H9 (cell line): ENCODE measurements around the gene AP2S1. TPM values are rescaled to one million over a fixed set of nuclear protein-coding genes. Genes with fewer than 3 reads are reported as not detected.

Source experiments
- DNase-seq: peaks from one replicate; pipeline ENCODE4 v3.0.0-alpha.2; 2017
- H2AFZ ChIP-seq: one replicate; pipeline ENCODE4 v1.6.1; 2013; ENCODE audit warnings: mild to moderate bottlenecking, low read length, control low read depth, moderate library complexity
- H2AK5ac ChIP-seq: 2 replicates; pipeline ENCODE4 v1.6.1; 2013; ENCODE audit warnings: low read length, control low read depth, mixed read lengths; ENCODE audit not compliant: insufficient read length
- H2BK120ac ChIP-seq: one replicate; pipeline ENCODE4 v1.6.1; 2013; ENCODE audit warnings: low read depth, mild to moderate bottlenecking, low read length, control low read depth, inconsistent platforms; ENCODE audit not compliant: poor library complexity, severe bottlenecking
- H2BK12ac ChIP-seq: 2 replicates; pipeline ENCODE4 v1.6.1; 2013; ENCODE audit warnings: low read length, control low read depth, mixed read lengths, low read depth; ENCODE audit not compliant: insufficient read length
- H2BK15ac ChIP-seq: 2 replicates; pipeline ENCODE4 v1.6.1; 2013; ENCODE audit warnings: low read depth, low read length, control low read depth
- H2BK20ac ChIP-seq: one replicate; pipeline ENCODE4 v1.6.1; 2013; ENCODE audit warnings: low read depth, mild to moderate bottlenecking, low read length, control low read depth, inconsistent platforms; ENCODE audit not compliant: poor library complexity, severe bottlenecking
- H2BK5ac ChIP-seq: 2 replicates; pipeline ENCODE4 v1.6.1; 2013; ENCODE audit warnings: low read length, control low read depth, mixed read lengths; ENCODE audit not compliant: insufficient read length
- H3K14ac ChIP-seq: 2 replicates; pipeline ENCODE4 v1.6.1; 2013; ENCODE audit warnings: low read length, control low read depth; ENCODE audit not compliant: insufficient read depth
- H3K18ac ChIP-seq: 2 replicates; pipeline ENCODE4 v1.6.1; 2013; ENCODE audit warnings: low read depth, mild to moderate bottlenecking, mixed read lengths, low read length, control low read depth; ENCODE audit not compliant: insufficient read length
- H3K23ac ChIP-seq: 2 replicates; pipeline ENCODE4 v1.6.1; 2013; ENCODE audit warnings: low read length, control low read depth, mixed read lengths, low read depth; ENCODE audit not compliant: insufficient read length
- H3K23me2 ChIP-seq: 2 replicates; pipeline ENCODE4 v1.6.1; 2013; ENCODE audit warnings: low read depth, mild to moderate bottlenecking, mixed read lengths, low read length, control low read depth; ENCODE audit not compliant: insufficient read length, poor library complexity, severe bottlenecking
- H3K27ac ChIP-seq: 2 replicates; pipeline ENCODE4 v1.5.1; 2013; ENCODE audit warnings: low read length, control low read depth, mixed read lengths, low read depth; ENCODE audit not compliant: insufficient read length
- H3K27me3 ChIP-seq: 2 replicates; pipeline ENCODE4 v1.6.1; 2013; ENCODE audit warnings: low read length, control low read depth, inconsistent platforms; ENCODE audit not compliant: insufficient read depth
- H3K4ac ChIP-seq: 2 replicates; pipeline ENCODE4 v1.6.1; 2013; ENCODE audit warnings: low read depth, mild to moderate bottlenecking, control low read depth, inconsistent platforms, low read length, moderate library complexity
- H3K4me1 ChIP-seq: 2 replicates; pipeline ENCODE4 v1.6.1; 2013; ENCODE audit warnings: low read length, control low read depth, inconsistent platforms; ENCODE audit not compliant: insufficient read depth
- H3K4me2 ChIP-seq: 2 replicates; pipeline ENCODE4 v1.6.1; 2013; ENCODE audit warnings: low read length, control low read depth, mixed read lengths; ENCODE audit not compliant: insufficient read length, insufficient read depth
- H3K56ac ChIP-seq: 2 replicates; pipeline ENCODE4 v1.6.1; 2013; ENCODE audit warnings: low read depth, mild to moderate bottlenecking, mixed read lengths, low read length, control low read depth; ENCODE audit not compliant: insufficient read length
- H3K79me1 ChIP-seq: 2 replicates; pipeline ENCODE4 v1.6.1; 2013; ENCODE audit warnings: low read depth, mild to moderate bottlenecking, moderate library complexity, low read length, control low read depth, inconsistent platforms; ENCODE audit not compliant: insufficient read depth, poor library complexity, severe bottlenecking
- H3K79me2 ChIP-seq: 2 replicates; pipeline ENCODE4 v1.6.1; 2013; ENCODE audit warnings: low read length, control low read depth, inconsistent platforms; ENCODE audit not compliant: insufficient read depth
- H3K9ac ChIP-seq: 2 replicates; pipeline ENCODE4 v1.6.1; 2013; ENCODE audit warnings: low read length, control low read depth, mixed read lengths; ENCODE audit not compliant: insufficient read length; ENCODE audit errors: extremely low read depth
- H3K9me3 ChIP-seq: one replicate; pipeline ENCODE4 v1.6.1; 2013; ENCODE audit warnings: low read depth, low read length, inconsistent platforms; ENCODE audit not compliant: control insufficient read depth
- H3T11ph ChIP-seq: one replicate; pipeline ENCODE4 v1.6.1; 2013; ENCODE audit warnings: mild to moderate bottlenecking, low read length, control low read depth, inconsistent platforms
- H4K20me1 ChIP-seq: one replicate; pipeline ENCODE4 v1.6.1; 2013; ENCODE audit not compliant: control insufficient read depth, insufficient read length, insufficient read depth
- H4K5ac ChIP-seq: 2 replicates; pipeline ENCODE4 v1.6.1; 2013; ENCODE audit warnings: low read depth, mild to moderate bottlenecking, mixed read lengths, low read length, control low read depth; ENCODE audit not compliant: insufficient read length
- H4K8ac ChIP-seq: replicated peaks from 2 replicates; pipeline ENCODE4 v1.6.1; 2013; ENCODE audit warnings: low read length, control low read depth, mixed read lengths, low read depth; ENCODE audit not compliant: insufficient read length
- H4K91ac ChIP-seq: 2 replicates; pipeline ENCODE4 v1.6.1; 2013; ENCODE audit warnings: low read depth, mild to moderate bottlenecking, moderate library complexity, mixed read lengths, low read length, control low read depth; ENCODE audit not compliant: insufficient read length
- H3K27ac Mint-ChIP-seq, 3 experiments: 2 replicates in 2 of 3; 3 replicates in 1 of 3; pipeline ENCODE4 v1.8.0; 2020 to 2021; ENCODE audit warnings: mixed read lengths in 3 of 3, mild to moderate bottlenecking in 1 of 3, moderate library complexity in 1 of 3
- H3K27me3 Mint-ChIP-seq: 2 replicates; pipeline ENCODE4 v1.8.0; 2021; ENCODE audit warnings: low read depth, mild to moderate bottlenecking, moderate library complexity, mixed read lengths
- H3K36me3 Mint-ChIP-seq, 3 experiments: 2 replicates in 2 of 3; 3 replicates in 1 of 3; pipeline ENCODE4 v1.8.0; 2020 to 2021; ENCODE audit warnings: low read depth in 3 of 3, mixed read lengths in 3 of 3; ENCODE audit not compliant: insufficient read depth in 1 of 3
- H3K4me1 Mint-ChIP-seq, 2 experiments: 2 replicates each; pipeline ENCODE4 v1.8.0; 2020; ENCODE audit warnings: mixed read lengths in 2 of 2
- H3K4me3 Mint-ChIP-seq, 2 experiments: 2 replicates in 1 of 2; 3 replicates in 1 of 2; pipeline ENCODE4 v1.8.0; 2020 to 2021; ENCODE audit warnings: mild to moderate bottlenecking in 2 of 2, mixed read lengths in 2 of 2, moderate library complexity in 1 of 2
- H3K9me3 Mint-ChIP-seq, 2 experiments: 2 replicates in 1 of 2; 3 replicates in 1 of 2; pipeline ENCODE4 v1.8.0; 2020; ENCODE audit warnings: mild to moderate bottlenecking in 2 of 2, mixed read lengths in 2 of 2, moderate library complexity in 1 of 2
- WGBS: extraction: QIAGEN DNeasy Blood & Tissue Kit; methylation state at CpG from one replicate; pipeline ENCODE4 v1.1.7; 2013; ENCODE audit warnings: missing lambda C conversion rate, low lambda C conversion rate, mixed read lengths; ENCODE audit not compliant: insufficient read length; ENCODE audit errors: extremely low coverage; 5-methylcytosine and 5-hydroxymethylcytosine counted together
- total RNA-seq: library from RNA; stranded (reverse); gene quantifications from 2 replicates; pipeline ENCODE4 v1.2.1, GENCODE V29; 2021
- TF ChIP-seq, protein P1 (sequence below): fragments of 200-600 bp; sonication (generic); conservative IDR thresholded peaks from 3 replicates; pipeline ENCODE4 v1.8.0; 2021; ENCODE audit warnings: antibody characterized with exemption, mild to moderate bottlenecking

The AP2S1 gene
- total RNA-seq, 1 experiment from 2014 or later, result 193 TPM

- Histone ChIP-seq H3K14ac (no peak overlapping the region), H3K79me2 (no peaks in the 10 kb centered on the region; the same call in 1 of the 2 replicates), H3K27me3 (no peaks in the 10 kb centered on the region), H2AFZ (no peak overlapping the region), H4K8ac (no peak overlapping the region), H3K9ac (no peak overlapping the region), H3T11ph (no peak overlapping the region), H3K4me1 (no peaks in the 10 kb centered on the region), H3K27ac (no peak overlapping the region), H3K4me2 (no peak overlapping the region), H3K18ac (no peak overlapping the region), H4K20me1 (no peaks in the 10 kb centered on the region), H2BK5ac (no peak overlapping the region), H3K23ac (no peak overlapping the region), H3K79me1 (no peaks in the 10 kb centered on the region), H3K23me2 (no peaks in the 10 kb centered on the region), H2BK12ac (no peak overlapping the region), H3K9me3 (no peaks in the 10 kb centered on the region), H2BK15ac (no peak overlapping the region), H2AK5ac (no peak overlapping the region), H2BK20ac (no peak overlapping the region), H3K56ac (no peak overlapping the region), H3K4ac (no peak overlapping the region), H4K91ac (no peak overlapping the region), H4K5ac (no peak overlapping the region), H2BK120ac (no peak overlapping the region)
- TF ChIP-seq, protein P1, sequence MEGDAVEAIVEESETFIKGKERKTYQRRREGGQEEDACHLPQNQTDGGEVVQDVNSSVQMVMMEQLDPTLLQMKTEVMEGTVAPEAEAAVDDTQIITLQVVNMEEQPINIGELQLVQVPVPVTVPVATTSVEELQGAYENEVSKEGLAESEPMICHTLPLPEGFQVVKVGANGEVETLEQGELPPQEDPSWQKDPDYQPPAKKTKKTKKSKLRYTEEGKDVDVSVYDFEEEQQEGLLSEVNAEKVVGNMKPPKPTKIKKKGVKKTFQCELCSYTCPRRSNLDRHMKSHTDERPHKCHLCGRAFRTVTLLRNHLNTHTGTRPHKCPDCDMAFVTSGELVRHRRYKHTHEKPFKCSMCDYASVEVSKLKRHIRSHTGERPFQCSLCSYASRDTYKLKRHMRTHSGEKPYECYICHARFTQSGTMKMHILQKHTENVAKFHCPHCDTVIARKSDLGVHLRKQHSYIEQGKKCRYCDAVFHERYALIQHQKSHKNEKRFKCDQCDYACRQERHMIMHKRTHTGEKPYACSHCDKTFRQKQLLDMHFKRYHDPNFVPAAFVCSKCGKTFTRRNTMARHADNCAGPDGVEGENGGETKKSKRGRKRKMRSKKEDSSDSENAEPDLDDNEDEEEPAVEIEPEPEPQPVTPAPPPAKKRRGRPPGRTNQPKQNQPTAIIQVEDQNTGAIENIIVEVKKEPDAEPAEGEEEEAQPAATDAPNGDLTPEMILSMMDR, result no peak
- Mint-ChIP-seq H3K4me1 (peaks cover 5 to 6% of the 10 kb centered on the region in 2 experiments), H3K27ac (peak overlapping the region in 2 of 3 experiments; percentile 12 to 69; a peak in 2 of 7 replicates), H3K27me3 (no peaks in the 10 kb centered on the region), H3K36me3 (peaks cover 1 to 6% (median 4%) of the 10 kb centered on the region in 3 experiments; a peak in 1 of 7 replicates), H3K9me3 (no peaks in the 10 kb centered on the region), H3K4me3 (no peak overlapping the region)
- no peak for DNase-seq
- no CpG with 5 or more reads among the region's 4 CpGs for WGBS
Measured at GRCh38 chr19:46882034-46882433, 31.4 kb upstream of the AP2S1 start.
